Measurements from ENCODE around the gene PXN. TPM values are rescaled to one million over a fixed set of nuclear protein-coding genes. Genes with fewer than 3 reads are reported as not detected.
"Not testable (repeated sequence)": the region's sequence is repeated elsewhere in the genome, so short reads cannot be mapped to it uniquely, and the experiment has no call there.

PXN gene
- total RNA-seq, 2 donors from 2014 or later = 34.7 to 76.7 TPM

DNA sequence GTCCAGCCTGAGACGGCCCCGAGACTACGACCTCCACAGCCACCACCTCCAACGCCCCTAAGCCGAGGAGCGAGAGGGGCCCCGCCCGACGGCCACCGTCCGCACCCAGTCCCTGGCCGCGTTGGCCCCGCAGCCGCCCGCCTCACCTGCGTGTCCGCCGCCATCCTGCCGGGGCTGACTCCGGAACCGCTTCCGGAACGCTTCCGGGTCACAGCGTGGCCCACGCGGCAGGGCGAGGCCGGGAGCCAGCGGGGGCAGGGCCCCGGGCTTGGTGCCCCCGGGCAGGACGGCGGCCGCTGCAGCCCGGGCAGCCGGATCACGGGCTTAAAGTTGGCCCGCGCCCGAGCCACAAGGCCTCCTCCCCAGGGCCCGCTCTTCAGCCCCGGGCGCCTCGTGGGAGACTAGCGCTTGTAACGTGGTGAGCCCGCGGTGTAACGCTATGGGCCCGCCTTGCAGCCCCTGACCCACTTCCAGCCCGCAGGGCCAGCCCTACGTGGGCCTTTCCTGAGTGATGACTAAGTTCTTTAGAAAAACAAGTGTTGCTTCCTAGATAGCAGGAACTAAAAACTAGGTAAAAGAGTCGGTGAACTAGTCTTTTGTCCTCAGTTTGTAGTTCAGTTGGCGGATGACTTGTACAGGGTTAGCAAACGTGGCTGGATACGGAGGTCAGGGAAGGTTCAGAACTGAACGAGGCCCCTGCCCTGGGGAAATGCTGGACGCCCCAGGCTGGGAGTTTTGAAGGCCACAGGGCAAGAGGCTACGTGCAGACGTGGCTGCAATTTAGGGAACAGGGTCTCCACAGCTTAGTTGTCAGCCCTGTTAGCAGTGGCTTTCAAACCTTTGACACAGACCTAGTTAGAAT, 70.8 kb downstream of the PXN start, which contains the start of gene GCN1:
Gene GCN1, minus strand, starts transcription at position 182 of the 862 bp plus-strand sequence. Its CDS starts 18 bp downstream, at position 164.
- TF ChIP-seq, protein P1, sequence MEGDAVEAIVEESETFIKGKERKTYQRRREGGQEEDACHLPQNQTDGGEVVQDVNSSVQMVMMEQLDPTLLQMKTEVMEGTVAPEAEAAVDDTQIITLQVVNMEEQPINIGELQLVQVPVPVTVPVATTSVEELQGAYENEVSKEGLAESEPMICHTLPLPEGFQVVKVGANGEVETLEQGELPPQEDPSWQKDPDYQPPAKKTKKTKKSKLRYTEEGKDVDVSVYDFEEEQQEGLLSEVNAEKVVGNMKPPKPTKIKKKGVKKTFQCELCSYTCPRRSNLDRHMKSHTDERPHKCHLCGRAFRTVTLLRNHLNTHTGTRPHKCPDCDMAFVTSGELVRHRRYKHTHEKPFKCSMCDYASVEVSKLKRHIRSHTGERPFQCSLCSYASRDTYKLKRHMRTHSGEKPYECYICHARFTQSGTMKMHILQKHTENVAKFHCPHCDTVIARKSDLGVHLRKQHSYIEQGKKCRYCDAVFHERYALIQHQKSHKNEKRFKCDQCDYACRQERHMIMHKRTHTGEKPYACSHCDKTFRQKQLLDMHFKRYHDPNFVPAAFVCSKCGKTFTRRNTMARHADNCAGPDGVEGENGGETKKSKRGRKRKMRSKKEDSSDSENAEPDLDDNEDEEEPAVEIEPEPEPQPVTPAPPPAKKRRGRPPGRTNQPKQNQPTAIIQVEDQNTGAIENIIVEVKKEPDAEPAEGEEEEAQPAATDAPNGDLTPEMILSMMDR (IDR thresholded peaks at IDR 0.05) = no peak
- peaks cover 0 to 31% of the 10 kb centered on the region in 2 donors for H3K4me1 ChIP-seq

DNA sequence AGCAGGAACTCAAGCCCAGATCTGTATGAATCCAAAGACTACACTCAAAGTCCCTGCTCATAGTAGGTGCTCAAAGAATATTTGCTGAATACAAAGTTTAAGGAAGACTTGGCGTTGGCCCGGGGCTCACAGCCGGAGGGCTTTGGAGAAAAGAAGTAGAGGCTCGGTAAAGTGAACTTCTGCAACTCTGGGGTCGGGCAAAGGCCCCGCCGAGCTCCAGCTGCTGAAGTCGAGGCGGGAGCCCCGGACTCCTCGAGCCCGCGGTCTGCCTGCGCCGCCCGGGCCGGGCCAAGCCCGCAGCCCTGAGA, 71.3 kb downstream of the PXN start:
- Histone ChIP-seq H3K4me1 (peaks cover 0 to 25% of the 10 kb centered on the region in 2 donors), H3K36me3 (peaks cover 45% of the 10 kb centered on the region), H3K4me3 (peak overlapping the region; percentile 84 to 87), H3K27ac (peak overlapping the region; percentile 83 to 86), H3K27me3 (no peaks in the 10 kb centered on the region), H3K9me3 (no peaks in the 10 kb centered on the region)
- TF ChIP-seq, protein P1 (IDR thresholded peaks at IDR 0.05) = no peak
- DNase-seq (ENCODE audit: low spot score) = no peak

More for the DNA sequence above, 70.8 kb downstream of the PXN start, which contains the start of gene GCN1:
- Histone ChIP-seq H3K27ac (peak within 1 kb of the TSS; percentile 83 to 86), H3K27me3 (no peaks in the 10 kb centered on the region), H3K9me3 (no peaks in the 10 kb centered on the region), H3K36me3 (peaks cover 43% of the 10 kb centered on the region), H3K4me3 (peak within 1 kb of the TSS; percentile 84 to 87)
- peak; percentile 79 for DNase-seq (ENCODE audit: low spot score)

DNA sequence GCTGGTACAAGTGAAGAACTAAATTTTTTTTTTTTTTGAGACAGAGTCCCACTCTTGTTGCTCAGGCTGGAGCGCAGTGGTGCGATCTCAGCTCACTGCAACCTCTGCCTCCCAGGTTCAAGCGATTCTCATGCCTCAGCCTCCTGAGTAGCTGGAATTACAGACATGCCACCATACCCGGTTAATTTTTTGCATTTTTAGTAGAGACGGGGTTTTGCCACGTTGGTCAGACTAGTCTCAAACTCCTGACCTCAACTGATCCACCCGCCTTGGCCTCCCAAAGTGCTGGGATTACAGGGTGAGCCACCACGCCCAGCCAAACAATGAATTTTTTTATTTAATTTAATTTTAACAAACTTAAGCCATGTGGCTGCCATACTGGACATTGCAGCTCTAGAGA, 72.2 kb downstream of the PXN start:
- peaks cover 0 to 20% of the 10 kb centered on the region in 2 donors for H3K4me1 ChIP-seq
- H3K36me3 ChIP-seq = peaks cover 44% of the 10 kb centered on the region
- peak overlapping the region in 1 of 2 donors; percentile 84 for H3K4me3 ChIP-seq
- not testable (repeated sequence) for H3K27me3 ChIP-seq; H3K9me3 ChIP-seq; DNase-seq (ENCODE audit: low spot score); H3K27ac ChIP-seq

DNA sequence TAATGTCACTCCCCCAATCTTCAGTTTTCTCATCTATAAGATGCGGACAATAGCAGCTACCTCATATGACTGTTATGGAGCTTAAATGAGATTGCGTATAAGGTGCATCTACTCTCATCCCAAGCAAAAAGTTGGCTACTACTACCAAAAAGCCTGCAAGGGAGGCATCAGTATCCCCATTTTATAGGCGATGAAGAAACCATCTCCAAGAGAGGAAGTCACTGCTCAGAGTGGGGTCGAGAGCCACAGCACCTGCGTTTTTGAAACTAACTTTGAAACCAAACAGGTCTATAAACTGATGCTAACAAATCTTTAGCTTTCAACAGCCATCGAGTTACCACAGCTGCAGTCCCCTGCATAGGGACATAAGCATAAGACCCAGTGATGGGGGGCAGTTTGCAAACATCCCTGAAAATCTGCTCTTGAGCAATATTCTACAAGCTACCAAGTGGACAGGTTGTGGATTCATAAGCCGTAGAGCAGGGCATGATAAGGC, 74.5 kb downstream of the PXN start:
- DNase-seq (ENCODE audit: low spot score) = no peak
- Histone ChIP-seq H3K4me1 (peaks cover 0 to 20% of the 10 kb centered on the region in 2 donors), H3K27ac (no peak overlapping the region), H3K9me3 (no peaks in the 10 kb centered on the region), H3K27me3 (no peaks in the 10 kb centered on the region), H3K36me3 (peaks cover 31% of the 10 kb centered on the region), H3K4me3 (no peak overlapping the region)
- TF ChIP-seq, protein P1 (IDR thresholded peaks at IDR 0.05) = no peak

DNA sequence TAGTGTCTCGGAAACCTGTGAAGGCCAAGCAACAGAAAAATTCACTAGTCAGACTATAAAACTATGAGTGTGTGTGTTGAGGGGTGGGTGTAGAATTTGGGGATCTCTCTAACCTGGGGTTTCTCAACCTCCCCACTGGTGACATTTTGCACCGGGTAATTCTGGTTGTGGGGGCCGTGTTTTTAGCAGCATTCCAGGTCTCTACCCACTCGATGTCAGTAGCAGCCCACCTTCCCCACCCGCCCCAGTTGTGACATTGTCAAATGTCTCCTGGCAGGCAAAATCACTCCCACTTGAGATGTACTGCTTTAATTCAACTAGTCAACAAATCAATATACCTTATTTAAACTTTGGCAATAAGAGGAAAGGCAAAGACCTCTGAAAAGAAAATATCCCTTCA, 75.1 kb downstream of the PXN start:
- H3K9me3 ChIP-seq = no peaks in the 10 kb centered on the region
- H3K27ac ChIP-seq = no peak overlapping the region
- peaks cover 33% of the 10 kb centered on the region for H3K36me3 ChIP-seq
- no peak overlapping the region for H3K4me3 ChIP-seq
- H3K27me3 ChIP-seq = no peaks in the 10 kb centered on the region
- DNase-seq (ENCODE audit: low spot score) = no peak
- TF ChIP-seq, protein P1 (IDR thresholded peaks at IDR 0.05) = no peak
- H3K4me1 ChIP-seq = peaks cover 0 to 17% of the 10 kb centered on the region in 2 donors

DNA sequence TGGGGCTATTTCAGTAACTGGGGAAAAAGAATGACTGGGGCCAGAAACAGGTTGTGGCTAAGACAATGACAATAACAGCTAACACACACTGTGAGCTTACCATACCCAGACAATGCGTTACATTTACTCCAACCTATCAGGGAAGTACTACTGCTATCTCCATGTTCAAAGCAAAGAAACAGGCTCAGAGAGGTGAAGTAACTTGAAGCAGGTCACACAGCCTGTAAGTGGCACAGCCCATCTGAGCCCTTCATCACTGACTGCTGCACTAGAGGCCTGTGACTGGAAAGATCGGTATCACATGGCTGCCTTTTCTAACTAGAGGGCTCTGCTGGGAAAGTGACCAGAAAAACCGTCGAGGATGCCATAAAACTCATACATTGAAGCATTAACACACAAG, 78.9 kb downstream of the PXN start:
- TF ChIP-seq, protein P1 (IDR thresholded peaks at IDR 0.05) = no peak
- Histone ChIP-seq H3K9me3 (no peaks in the 10 kb centered on the region), H3K4me1 (peaks cover 0 to 6% of the 10 kb centered on the region in 2 donors), H3K27me3 (no peaks in the 10 kb centered on the region), H3K4me3 (no peak overlapping the region), H3K27ac (no peak overlapping the region), H3K36me3 (peaks cover 61% of the 10 kb centered on the region)
- no peak for DNase-seq (ENCODE audit: low spot score)

Data from right atrium auricular region (tissue), 2 donors.